Measurements from ENCODE around the gene C1QTNF1.

DNA sequence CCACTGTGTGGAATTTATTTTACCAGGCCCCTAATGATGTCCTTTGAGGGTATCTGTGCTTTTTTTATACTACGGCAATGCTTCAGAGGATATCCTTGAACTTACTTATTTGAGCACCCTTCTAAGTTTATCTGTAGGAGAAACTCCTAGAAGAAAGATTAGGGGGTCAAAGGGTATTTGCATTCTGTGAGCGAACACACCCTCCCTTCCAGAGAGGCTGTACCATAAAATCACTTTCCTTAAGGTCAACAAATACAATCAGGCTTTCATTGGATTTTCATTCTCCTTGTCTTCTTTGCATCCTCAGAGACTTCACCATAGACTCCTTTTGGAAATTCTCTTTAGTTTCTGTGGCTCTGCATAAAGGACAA lies 4.7 kb upstream of the C1QTNF1 start:
- no peak for TF ChIP-seq POLR2AphosphoS5 (IDR thresholded peaks at IDR 0.05; ENCODE audit: control insufficient read depth, insufficient read depth, low read depth, low read length)
- TF ChIP-seq TAF1 (IDR thresholded peaks at IDR 0.05; ENCODE audit: control insufficient read depth, extremely low read depth, insufficient read depth, low read length, severe bottlenecking) = no peak
- TF ChIP-seq, protein P1, sequence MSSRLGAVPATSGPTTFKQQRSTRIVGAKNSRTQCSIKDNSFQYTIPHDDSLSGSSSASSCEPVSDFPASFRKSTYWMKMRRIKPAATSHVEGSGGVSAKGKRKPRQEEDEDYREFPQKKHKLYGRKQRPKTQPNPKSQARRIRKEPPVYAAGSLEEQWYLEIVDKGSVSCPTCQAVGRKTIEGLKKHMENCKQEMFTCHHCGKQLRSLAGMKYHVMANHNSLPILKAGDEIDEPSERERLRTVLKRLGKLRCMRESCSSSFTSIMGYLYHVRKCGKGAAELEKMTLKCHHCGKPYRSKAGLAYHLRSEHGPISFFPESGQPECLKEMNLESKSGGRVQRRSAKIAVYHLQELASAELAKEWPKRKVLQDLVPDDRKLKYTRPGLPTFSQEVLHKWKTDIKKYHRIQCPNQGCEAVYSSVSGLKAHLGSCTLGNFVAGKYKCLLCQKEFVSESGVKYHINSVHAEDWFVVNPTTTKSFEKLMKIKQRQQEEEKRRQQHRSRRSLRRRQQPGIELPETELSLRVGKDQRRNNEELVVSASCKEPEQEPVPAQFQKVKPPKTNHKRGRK (tag; IDR thresholded peaks at IDR 0.05) = no peak

Data from K562 (cell line).